Smooth muscle cell (in vitro differentiated cells): ENCODE results near the gene HIVEP3. TPM values are rescaled to one million over a fixed set of nuclear protein-coding genes. Genes with fewer than 3 reads are reported as not detected.

Experiments used
- DNase-seq: peaks from one replicate; lab custom pipeline; 2025; ENCODE audit not compliant: unreplicated experiment; lab: John Stamatoyannopoulos, UW
- H2AFZ ChIP-seq: fragments of 200-600 bp; sonication (generic); 2 replicates; pipeline ENCODE4 v1.6.0; 2016; ENCODE audit warnings: antibody characterized with exemption, low read depth, mild to moderate bottlenecking
- H3F3A ChIP-seq: fragments of 200-600 bp; sonication (generic); 2 replicates; pipeline ENCODE4 v1.6.0; 2017; ENCODE audit warnings: antibody characterized with exemption, low read depth
- H3K27ac ChIP-seq: fragments of 200-600 bp; sonication (generic); 2 replicates; pipeline ENCODE4 v1.5.1; 2016; ENCODE audit warnings: low read depth, mild to moderate bottlenecking
- H3K27me3 ChIP-seq: fragments of 200-600 bp; sonication (generic); 2 replicates; pipeline ENCODE4 v1.6.1; 2016; ENCODE audit warnings: low read depth, mild to moderate bottlenecking
- H3K36me3 ChIP-seq: fragments of 200-600 bp; sonication (generic); 2 replicates; pipeline ENCODE4 v1.5.1; 2016; ENCODE audit warnings: low read depth
- H3K4me1 ChIP-seq: fragments of 200-600 bp; sonication (generic); 2 replicates; pipeline ENCODE4 v1.5.1; 2016; ENCODE audit warnings: low read depth
- H3K4me2 ChIP-seq: fragments of 200-600 bp; sonication (generic); 2 replicates; pipeline ENCODE4 v1.6.0; 2016; ENCODE audit warnings: mild to moderate bottlenecking
- H3K4me3 ChIP-seq: fragments of 200-600 bp; sonication (generic); 2 replicates; pipeline ENCODE4 v1.5.1; 2016; ENCODE audit warnings: mild to moderate bottlenecking
- H3K79me2 ChIP-seq: fragments of 200-600 bp; sonication (generic); 2 replicates; pipeline ENCODE4 v1.6.0; 2016; ENCODE audit warnings: low read depth, mild to moderate bottlenecking
- H3K9ac ChIP-seq: fragments of 200-600 bp; sonication (generic); 2 replicates; pipeline ENCODE4 v1.6.0; 2016; ENCODE audit warnings: low read depth
- H3K9me3 ChIP-seq: fragments of 200-600 bp; sonication (generic); replicated peaks from 2 replicates; pipeline ENCODE4 v1.5.1; 2016; ENCODE audit warnings: low read depth
- H4K20me1 ChIP-seq: fragments of 200-600 bp; sonication (generic); 2 replicates; pipeline ENCODE4 v1.6.0; 2016; ENCODE audit warnings: low read depth
- WGBS: methylation state at CpG from one replicate; pipeline ENCODE4 v1.1.7; 2016; ENCODE audit warnings: low lambda C conversion rate; 5-methylcytosine and 5-hydroxymethylcytosine counted together
- polyA plus RNA-seq: library from polyadenylated mRNA; unstranded; fragments of >200 nt; fragmentation: Nextera tagmentation; extraction: Ambion mirVana; gene quantifications from 2 replicates; pipeline ENCODE4 v1.2.1, GENCODE V29; 2016
- total RNA-seq: library from RNA; depleted of rRNA; stranded (reverse); fragments of >200 nt; gene quantifications from 2 replicates; pipeline ENCODE4 v1.2.3, GENCODE V29; 2014
- TF ChIP-seq, protein P1 (sequence below): fragments of 200-600 bp; sonication (generic); IDR thresholded peaks from 2 replicates; pipeline ENCODE4 v1.5.1; 2017; ENCODE audit warnings: borderline replicate concordance, mild to moderate bottlenecking, antibody characterized with exemption; ENCODE audit not compliant: insufficient read depth, poor library complexity, severe bottlenecking

HIVEP3 gene
- total and polyA plus RNA-seq, 2 experiments from 2014 or later: 2.1 to 6.4 TPM

DNA sequence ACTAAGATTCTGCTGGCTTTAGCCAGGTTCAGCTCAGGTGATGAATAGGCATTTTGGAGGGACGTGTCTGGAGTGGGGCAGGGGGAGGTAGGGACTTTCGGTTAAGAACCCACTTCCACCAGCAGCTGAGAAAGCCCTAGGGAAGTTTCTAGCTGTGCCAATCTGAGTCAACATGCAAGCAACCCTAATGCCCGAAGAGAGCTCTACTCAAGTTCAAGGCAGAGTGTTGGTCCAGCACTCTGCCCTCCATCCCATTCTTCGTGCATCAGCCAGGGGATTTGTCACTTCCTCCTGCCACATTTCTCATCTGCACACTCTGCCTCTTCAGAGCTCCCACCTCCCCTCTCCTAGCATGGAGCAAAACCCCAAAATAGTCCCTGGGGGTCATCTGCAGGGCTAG, 208.8 kb downstream of the HIVEP3 start:
- Histone ChIP-seq H3K4me2 (no peak overlapping the region), H3K9ac (no peak overlapping the region), H3K36me3 (no peaks in the 10 kb centered on the region), H3K4me3 (no peak overlapping the region), H3K27ac (no peak overlapping the region), H3K4me1 (peaks cover 6% of the 10 kb centered on the region), H3F3A (no peaks in the 10 kb centered on the region), H4K20me1 (no peaks in the 10 kb centered on the region), H3K9me3 (no peaks in the 10 kb centered on the region), H2AFZ (no peak overlapping the region), H3K27me3 (no peaks in the 10 kb centered on the region), H3K79me2 (no peaks in the 10 kb centered on the region)
- no peak for DNase-seq
- TF ChIP-seq, protein P1, sequence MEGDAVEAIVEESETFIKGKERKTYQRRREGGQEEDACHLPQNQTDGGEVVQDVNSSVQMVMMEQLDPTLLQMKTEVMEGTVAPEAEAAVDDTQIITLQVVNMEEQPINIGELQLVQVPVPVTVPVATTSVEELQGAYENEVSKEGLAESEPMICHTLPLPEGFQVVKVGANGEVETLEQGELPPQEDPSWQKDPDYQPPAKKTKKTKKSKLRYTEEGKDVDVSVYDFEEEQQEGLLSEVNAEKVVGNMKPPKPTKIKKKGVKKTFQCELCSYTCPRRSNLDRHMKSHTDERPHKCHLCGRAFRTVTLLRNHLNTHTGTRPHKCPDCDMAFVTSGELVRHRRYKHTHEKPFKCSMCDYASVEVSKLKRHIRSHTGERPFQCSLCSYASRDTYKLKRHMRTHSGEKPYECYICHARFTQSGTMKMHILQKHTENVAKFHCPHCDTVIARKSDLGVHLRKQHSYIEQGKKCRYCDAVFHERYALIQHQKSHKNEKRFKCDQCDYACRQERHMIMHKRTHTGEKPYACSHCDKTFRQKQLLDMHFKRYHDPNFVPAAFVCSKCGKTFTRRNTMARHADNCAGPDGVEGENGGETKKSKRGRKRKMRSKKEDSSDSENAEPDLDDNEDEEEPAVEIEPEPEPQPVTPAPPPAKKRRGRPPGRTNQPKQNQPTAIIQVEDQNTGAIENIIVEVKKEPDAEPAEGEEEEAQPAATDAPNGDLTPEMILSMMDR: no peak
- WGBS: 91% methylated on average over 4 of the region's 4 CpGs

DNA sequence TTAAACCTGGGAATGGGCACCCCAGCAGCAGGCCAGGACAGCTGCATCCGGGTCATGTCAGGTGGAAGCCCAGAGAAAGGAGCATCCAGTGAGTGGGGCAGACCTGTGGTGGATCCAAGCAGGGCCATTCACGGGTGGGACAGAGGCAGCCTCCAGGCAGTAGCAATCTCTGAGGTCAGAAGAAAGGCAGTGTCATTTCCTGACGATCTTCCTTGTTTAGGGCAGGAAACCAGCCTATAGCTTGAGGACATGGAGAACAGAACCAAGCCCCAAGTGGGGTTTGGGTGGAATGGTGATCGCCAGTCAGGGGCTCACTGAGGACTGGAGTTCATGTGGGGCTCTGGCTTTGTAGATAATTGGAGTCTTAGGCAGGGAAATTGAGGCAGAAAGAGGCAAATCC, 209.4 kb downstream of the HIVEP3 start:
- TF ChIP-seq, protein P1: no peak

DNA sequence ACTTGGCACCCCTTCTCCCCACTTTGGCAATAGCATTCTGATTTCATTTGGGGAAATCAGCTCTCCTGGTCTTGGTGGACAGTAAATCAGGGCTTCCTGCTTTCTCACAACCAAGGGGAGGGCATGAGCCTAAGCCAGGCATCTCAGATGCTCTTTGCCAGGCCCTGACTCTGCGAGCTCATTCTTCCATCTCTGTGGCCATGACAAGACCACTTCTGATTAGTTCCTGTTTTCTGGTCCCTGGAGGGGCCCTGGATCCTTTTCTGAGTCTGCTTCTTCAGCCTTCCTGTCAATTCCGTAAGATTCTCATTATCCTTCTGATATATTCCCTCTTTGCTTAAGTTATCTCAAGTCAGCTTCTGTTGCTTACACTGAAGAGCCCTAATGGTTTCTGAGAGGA, 210.4 kb downstream of the HIVEP3 start:
- Histone ChIP-seq H3K36me3 (no peaks in the 10 kb centered on the region), H3K27ac (no peak overlapping the region), H3F3A (no peaks in the 10 kb centered on the region), H2AFZ (no peak overlapping the region), H3K4me1 (peaks cover 2% of the 10 kb centered on the region), H3K4me2 (no peak overlapping the region), H4K20me1 (no peaks in the 10 kb centered on the region), H3K27me3 (no peaks in the 10 kb centered on the region), H3K9me3 (no peaks in the 10 kb centered on the region), H3K4me3 (no peak overlapping the region), H3K79me2 (no peaks in the 10 kb centered on the region), H3K9ac (no peak overlapping the region)
- WGBS: 91% methylated on average over 2 of the region's 2 CpGs
- no peak for DNase-seq
- TF ChIP-seq, protein P1: no peak

More for the DNA sequence above, 209.4 kb downstream of the HIVEP3 start:
- Histone ChIP-seq H3F3A (no peaks in the 10 kb centered on the region), H3K4me2 (no peak overlapping the region), H3K79me2 (no peaks in the 10 kb centered on the region), H2AFZ (no peak overlapping the region), H3K27me3 (no peaks in the 10 kb centered on the region), H3K4me3 (no peak overlapping the region), H3K9me3 (no peaks in the 10 kb centered on the region), H3K36me3 (no peaks in the 10 kb centered on the region), H3K4me1 (peaks cover 6% of the 10 kb centered on the region), H4K20me1 (no peaks in the 10 kb centered on the region), H3K27ac (no peak overlapping the region), H3K9ac (no peak overlapping the region)
- no peak for DNase-seq
- WGBS: 89% methylated on average over 4 of the region's 4 CpGs

DNA sequence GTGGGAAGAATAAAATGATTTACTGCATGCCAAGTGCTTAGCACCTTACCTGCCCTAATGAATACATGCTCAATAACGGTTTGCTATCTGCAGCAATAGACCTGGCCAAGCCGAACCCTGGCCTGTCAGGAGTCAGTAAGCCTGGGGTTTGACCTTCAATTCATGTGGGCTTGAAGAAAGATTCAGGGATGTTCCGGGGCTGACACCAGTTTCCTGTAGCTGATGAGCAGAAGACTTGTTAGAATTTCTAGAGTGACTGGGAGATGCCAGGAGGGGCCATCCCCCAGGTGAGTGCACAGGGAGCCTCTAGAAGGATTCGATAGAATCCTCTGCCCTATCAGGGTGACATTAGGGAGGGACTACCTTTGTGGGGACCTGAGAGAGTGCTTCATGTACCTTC, 210.9 kb downstream of the HIVEP3 start:
- no peaks in the 10 kb centered on the region for H4K20me1 ChIP-seq
- no peaks in the 10 kb centered on the region for H3K79me2 ChIP-seq
- H3K4me3 ChIP-seq: no peak overlapping the region
- H3K9me3 ChIP-seq: no peaks in the 10 kb centered on the region
- 93% methylated on average over 4 of the region's 4 CpGs for WGBS
- no peaks in the 10 kb centered on the region for H3K4me1 ChIP-seq
- H3K27ac ChIP-seq: no peak overlapping the region
- no peaks in the 10 kb centered on the region for H3F3A ChIP-seq
- H3K27me3 ChIP-seq: no peaks in the 10 kb centered on the region
- H2AFZ ChIP-seq: no peak overlapping the region
- H3K4me2 ChIP-seq: no peak overlapping the region
- no peak overlapping the region for H3K9ac ChIP-seq
- no peak for DNase-seq
- TF ChIP-seq, protein P1: no peak
- H3K36me3 ChIP-seq: no peaks in the 10 kb centered on the region
